ENCODE results near the gene ASB10. TPM values are rescaled to one million over a fixed set of nuclear protein-coding genes. Genes with fewer than 3 reads are reported as not detected.

Gene ASB10
- total and polyA plus RNA-seq, 4 donors = not detected

- Histone ChIP-seq H3K27me3 (ENCODE audit: control insufficient read depth in 4 of 4, insufficient read depth in 4 of 4, low read length in 3 of 4) (no peaks in the 10 kb centered on the region), H3K9ac (ENCODE audit: low read depth in 1 of 2, low read length in 2 of 2) (no peak overlapping the region), H3K4me1 (ENCODE audit: control insufficient read depth in 4 of 4, insufficient read depth in 4 of 4, low read length in 3 of 4) (no peaks in the 10 kb centered on the region), H3K9me3 (ENCODE audit: control insufficient read depth in 4 of 4, low read length in 3 of 4) (no peaks in the 10 kb centered on the region), H3K4me3 (ENCODE audit: low read depth in 1 of 3, low read length in 3 of 3) (no peak overlapping the region), H3K27ac (ENCODE audit: low read depth in 1 of 2, low read length in 2 of 2) (no peak overlapping the region), H3K36me3 (ENCODE audit: control insufficient read depth in 4 of 4, insufficient read depth in 3 of 4, low read depth in 1 of 4, low read length in 3 of 4) (peaks cover 24 to 72% (median 30%) of the 10 kb centered on the region in 4 donors)
- TF ChIP-seq FOXA1 (IDR thresholded peaks at IDR 0.05) = no peak
- TF ChIP-seq RXRA (IDR thresholded peaks at IDR 0.05) = no peak
- TF ChIP-seq REST (IDR thresholded peaks at IDR 0.05) = no peak
- TF ChIP-seq NR2F2 (IDR thresholded peaks at IDR 0.05) = no peak
- TF ChIP-seq MAX (IDR thresholded peaks at IDR 0.05) = no peak
- no peak for TF ChIP-seq JUND (IDR thresholded peaks at IDR 0.05)
- TF ChIP-seq ATF3 (IDR thresholded peaks at IDR 0.05) = no peak
- no peak for TF ChIP-seq EGR1 (IDR thresholded peaks at IDR 0.05; ENCODE audit: low read depth in 2 of 2)
- TF ChIP-seq TAF1 (conservative IDR thresholded peaks at IDR 0.05) = no peak
- no peak for TF ChIP-seq FOXA2 (IDR thresholded peaks at IDR 0.05)
- no peak for TF ChIP-seq HNF4G (IDR thresholded peaks at IDR 0.05)
- TF ChIP-seq CTCF (IDR thresholded peaks at IDR 0.05; ENCODE audit: low read depth, low read length, missing input control) = no peak
- no peak for TF ChIP-seq ZBTB33 (IDR thresholded peaks at IDR 0.05)
- no peak for TF ChIP-seq YY1 (IDR thresholded peaks at IDR 0.05)
- TF ChIP-seq HNF4A (conservative IDR thresholded peaks at IDR 0.05) = no peak
- TF ChIP-seq GABPA (IDR thresholded peaks at IDR 0.05 in 1 of 2, conservative IDR thresholded peaks at IDR 0.05 in 1 of 2) = no peak
- TF ChIP-seq RAD21 (IDR thresholded peaks at IDR 0.05) = no peak
- no peak for TF ChIP-seq SP1 (IDR thresholded peaks at IDR 0.05)
- 93% methylated on average over 22 of the region's 22 CpGs for WGBS
- DNase-seq (ENCODE audit: low spot score) = no peak
Observed at GRCh38 chr7:151137076-151137675, 49.9 kb downstream of the ASB10 start.

Data from liver (tissue), 9 donors.